OCI-LY1 (cell line): ENCODE measurements around the gene NKX2-2.

Experiments used
- H2AFZ ChIP-seq: fragments of 200-600 bp; sonication (generic), shearing (Covaris generic); 2 replicates; pipeline ENCODE4 v1.6.0; 2014; ENCODE audit warnings: antibody characterized with exemption, mild to moderate bottlenecking, low read length
- H3F3A ChIP-seq: fragments of 200-600 bp; sonication (generic), shearing (Covaris generic); 2 replicates; pipeline ENCODE4 v1.6.0; 2014; ENCODE audit warnings: mild to moderate bottlenecking, antibody characterized with exemption, low read length, moderate library complexity; ENCODE audit not compliant: insufficient read depth
- H3K27ac ChIP-seq: fragments of 200-600 bp; sonication (generic); 2 replicates; pipeline ENCODE4 v1.5.1; 2014; ENCODE audit warnings: low read length, mixed run types, mild to moderate bottlenecking, low read depth; ENCODE audit not compliant: poor library complexity, severe bottlenecking
- H3K27me3 ChIP-seq: fragments of 200-600 bp; sonication (generic); 2 replicates; pipeline ENCODE4 v1.6.0; 2014; ENCODE audit warnings: antibody characterized with exemption, mild to moderate bottlenecking, low read length, moderate library complexity; ENCODE audit not compliant: insufficient read depth
- H3K36me3 ChIP-seq: fragments of 200-600 bp; sonication (generic); 2 replicates; pipeline ENCODE4 v1.6.1; 2014; ENCODE audit warnings: mild to moderate bottlenecking, antibody characterized with exemption, low read length, moderate library complexity, mixed read lengths; ENCODE audit not compliant: insufficient read depth
- H3K4me1 ChIP-seq: fragments of 200-600 bp; sonication (generic); 2 replicates; pipeline ENCODE4 v1.5.1; 2014; ENCODE audit warnings: mild to moderate bottlenecking, low read length, moderate library complexity; ENCODE audit not compliant: insufficient read depth, severe bottlenecking
- H3K4me2 ChIP-seq: fragments of 200-600 bp; sonication (generic), shearing (Covaris generic); 2 replicates; pipeline ENCODE4 v1.6.1; 2014; ENCODE audit warnings: low read length
- H3K4me3 ChIP-seq: fragments of 200-600 bp; sonication (generic); 2 replicates; pipeline ENCODE4 v1.5.1; 2014; ENCODE audit warnings: low read length, low read depth, mild to moderate bottlenecking, mixed read lengths; ENCODE audit not compliant: poor library complexity, severe bottlenecking
- H3K79me2 ChIP-seq: fragments of 200-600 bp; shearing (Covaris generic); 2 replicates; pipeline ENCODE4 v1.6.1; 2016; ENCODE audit warnings: mixed run types, low read length, mixed read lengths; ENCODE audit not compliant: insufficient read depth
- H3K9ac ChIP-seq: fragments of 200-600 bp; sonication (generic), shearing (Covaris generic); 2 replicates; pipeline ENCODE4 v1.6.1; 2014; ENCODE audit warnings: mild to moderate bottlenecking, low read length, mixed read lengths
- H3K9me2 ChIP-seq: fragments of 200-600 bp; sonication (generic), shearing (Covaris generic); 2 replicates; pipeline ENCODE4 v1.6.1; 2014; ENCODE audit warnings: low read depth, mild to moderate bottlenecking, low read length, mixed read lengths
- H3K9me3 ChIP-seq: fragments of 200-600 bp; shearing (Covaris generic); 2 replicates; pipeline ENCODE4 v1.6.1; 2014; ENCODE audit warnings: low read length, mixed read lengths
- H4K20me1 ChIP-seq: fragments of 200-600 bp; sonication (generic), shearing (Covaris generic); 2 replicates; pipeline ENCODE4 v1.6.0; 2016; ENCODE audit warnings: mild to moderate bottlenecking, low read length; ENCODE audit not compliant: insufficient read depth
- EZH2 ChIP-seq: fragments of 200-600 bp; sonication (generic), shearing (Covaris generic); IDR thresholded peaks from 2 replicates; pipeline ENCODE4 v1.8.0; 2017; ENCODE audit warnings: borderline replicate concordance, mixed run types, mild to moderate bottlenecking, antibody characterized with exemption, low read length, moderate library complexity, mixed read lengths
- TF ChIP-seq, protein P1 (sequence below): fragments of 200-600 bp; sonication (generic), shearing (Covaris generic); IDR thresholded peaks from 2 replicates; pipeline ENCODE4 v1.5.1; 2017; ENCODE audit warnings: mild to moderate bottlenecking, antibody characterized with exemption, low read length, moderate library complexity, mixed read lengths

The NKX2-2 gene

DNA sequence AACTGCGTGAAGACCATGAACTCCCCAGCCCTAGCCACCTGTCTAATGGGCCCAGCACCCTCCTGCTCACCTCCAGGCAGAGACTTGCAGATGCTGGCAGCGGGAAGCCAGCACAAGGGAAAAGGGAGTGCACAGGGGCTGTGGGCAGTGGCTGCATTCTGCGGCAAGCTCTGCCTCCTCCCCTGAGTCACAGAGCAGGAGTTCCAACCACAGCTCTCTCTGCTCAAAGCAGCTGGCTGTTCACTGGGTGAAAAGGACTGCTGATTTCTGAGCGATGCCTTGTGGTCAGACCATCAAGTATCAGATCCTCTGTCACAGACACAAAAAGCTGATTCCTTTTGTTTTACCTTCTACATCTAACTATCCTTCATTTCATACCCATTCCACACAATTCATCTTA is 10.5 kb downstream of the NKX2-2 start:
- H3K36me3 ChIP-seq: no peaks in the 10 kb centered on the region
- H2AFZ ChIP-seq: no peak overlapping the region
- H3K27ac ChIP-seq: no peak overlapping the region
- H3K4me3 ChIP-seq: no peak overlapping the region
- no peaks in the 10 kb centered on the region for H3K9me3 ChIP-seq
- no peak overlapping the region for H3K9ac ChIP-seq
- H3K4me1 ChIP-seq: no peaks in the 10 kb centered on the region
- H3K9me2 ChIP-seq: no peaks in the 10 kb centered on the region
- no peak overlapping the region for H3K4me2 ChIP-seq
- no peaks in the 10 kb centered on the region for H3K79me2 ChIP-seq
- H3F3A ChIP-seq: no peaks in the 10 kb centered on the region
- no peaks in the 10 kb centered on the region for H3K27me3 ChIP-seq
- TF ChIP-seq, protein P1, sequence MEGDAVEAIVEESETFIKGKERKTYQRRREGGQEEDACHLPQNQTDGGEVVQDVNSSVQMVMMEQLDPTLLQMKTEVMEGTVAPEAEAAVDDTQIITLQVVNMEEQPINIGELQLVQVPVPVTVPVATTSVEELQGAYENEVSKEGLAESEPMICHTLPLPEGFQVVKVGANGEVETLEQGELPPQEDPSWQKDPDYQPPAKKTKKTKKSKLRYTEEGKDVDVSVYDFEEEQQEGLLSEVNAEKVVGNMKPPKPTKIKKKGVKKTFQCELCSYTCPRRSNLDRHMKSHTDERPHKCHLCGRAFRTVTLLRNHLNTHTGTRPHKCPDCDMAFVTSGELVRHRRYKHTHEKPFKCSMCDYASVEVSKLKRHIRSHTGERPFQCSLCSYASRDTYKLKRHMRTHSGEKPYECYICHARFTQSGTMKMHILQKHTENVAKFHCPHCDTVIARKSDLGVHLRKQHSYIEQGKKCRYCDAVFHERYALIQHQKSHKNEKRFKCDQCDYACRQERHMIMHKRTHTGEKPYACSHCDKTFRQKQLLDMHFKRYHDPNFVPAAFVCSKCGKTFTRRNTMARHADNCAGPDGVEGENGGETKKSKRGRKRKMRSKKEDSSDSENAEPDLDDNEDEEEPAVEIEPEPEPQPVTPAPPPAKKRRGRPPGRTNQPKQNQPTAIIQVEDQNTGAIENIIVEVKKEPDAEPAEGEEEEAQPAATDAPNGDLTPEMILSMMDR: no peak
- no peak for TF ChIP-seq EZH2
- H4K20me1 ChIP-seq: no peaks in the 10 kb centered on the region

DNA sequence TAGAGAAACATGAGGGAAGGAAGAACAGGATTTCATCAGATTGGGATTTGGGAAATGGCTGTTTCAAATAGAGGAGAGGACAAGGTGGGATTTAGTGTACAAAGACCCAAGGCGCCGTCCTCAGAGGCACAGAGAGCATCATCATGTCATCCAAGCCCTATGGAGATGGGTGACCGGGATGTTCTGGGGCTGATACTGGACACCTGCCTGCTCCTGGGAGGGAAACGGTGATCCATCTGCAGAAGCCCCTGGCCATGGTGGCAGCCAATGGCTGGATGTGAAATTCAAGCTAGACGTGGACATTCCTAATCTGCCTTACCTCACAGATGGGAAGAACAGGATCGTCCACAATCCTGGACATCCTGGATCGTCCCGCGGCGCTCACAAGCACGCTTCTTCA is 12.7 kb downstream of the NKX2-2 start:
- Histone ChIP-seq H3K4me3 (no peak overlapping the region), H3K4me1 (no peaks in the 10 kb centered on the region), H3K27me3 (no peaks in the 10 kb centered on the region), H3K79me2 (no peaks in the 10 kb centered on the region), H3F3A (no peaks in the 10 kb centered on the region), H2AFZ (no peak overlapping the region), H3K36me3 (no peaks in the 10 kb centered on the region), H3K9ac (no peak overlapping the region), H3K27ac (no peak overlapping the region), H4K20me1 (no peaks in the 10 kb centered on the region), H3K4me2 (no peak overlapping the region), H3K9me2 (no peaks in the 10 kb centered on the region), H3K9me3 (no peaks in the 10 kb centered on the region)
- no peak for TF ChIP-seq EZH2
- TF ChIP-seq, protein P1: no peak

DNA sequence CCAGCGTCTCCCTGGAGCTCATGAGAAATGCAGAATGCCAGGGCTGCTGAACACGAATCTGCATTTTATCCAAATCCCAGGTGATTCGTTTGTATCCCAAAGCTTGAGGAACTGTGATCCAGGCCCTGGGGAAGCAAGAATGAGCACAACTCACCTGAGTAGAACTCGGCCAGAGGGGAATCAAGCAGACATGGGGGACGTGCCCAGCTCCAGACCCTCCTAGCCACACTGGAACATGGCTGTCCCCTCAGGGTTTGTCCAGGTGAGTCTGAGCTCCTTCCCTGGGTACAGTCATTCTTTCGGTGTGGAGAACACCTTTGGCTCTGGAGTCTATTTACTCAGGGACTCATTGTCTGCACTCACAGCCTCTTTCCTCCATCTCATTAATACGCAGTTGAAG is 13.3 kb downstream of the NKX2-2 start:
- H3K27me3 ChIP-seq: no peaks in the 10 kb centered on the region

More for the DNA sequence above, 13.3 kb downstream of the NKX2-2 start:
- Histone ChIP-seq H2AFZ (no peak overlapping the region), H3K79me2 (no peaks in the 10 kb centered on the region), H3K36me3 (no peaks in the 10 kb centered on the region), H4K20me1 (no peaks in the 10 kb centered on the region), H3F3A (no peaks in the 10 kb centered on the region), H3K4me2 (no peak overlapping the region), H3K4me1 (no peaks in the 10 kb centered on the region), H3K4me3 (no peak overlapping the region), H3K27ac (no peak overlapping the region), H3K9me3 (no peaks in the 10 kb centered on the region), H3K9me2 (no peaks in the 10 kb centered on the region), H3K9ac (no peak overlapping the region)
- no peak for TF ChIP-seq EZH2
- TF ChIP-seq, protein P1: no peak
